Globus pallidus (tissue), 1 donor: ENCODE results near the gene RITA1.

Experiments used
- DNase-seq: peaks from one replicate; pipeline ENCODE4 v3.0.0-alpha.2; 2015; ENCODE audit warnings: low spot score

Gene RITA1

DNA sequence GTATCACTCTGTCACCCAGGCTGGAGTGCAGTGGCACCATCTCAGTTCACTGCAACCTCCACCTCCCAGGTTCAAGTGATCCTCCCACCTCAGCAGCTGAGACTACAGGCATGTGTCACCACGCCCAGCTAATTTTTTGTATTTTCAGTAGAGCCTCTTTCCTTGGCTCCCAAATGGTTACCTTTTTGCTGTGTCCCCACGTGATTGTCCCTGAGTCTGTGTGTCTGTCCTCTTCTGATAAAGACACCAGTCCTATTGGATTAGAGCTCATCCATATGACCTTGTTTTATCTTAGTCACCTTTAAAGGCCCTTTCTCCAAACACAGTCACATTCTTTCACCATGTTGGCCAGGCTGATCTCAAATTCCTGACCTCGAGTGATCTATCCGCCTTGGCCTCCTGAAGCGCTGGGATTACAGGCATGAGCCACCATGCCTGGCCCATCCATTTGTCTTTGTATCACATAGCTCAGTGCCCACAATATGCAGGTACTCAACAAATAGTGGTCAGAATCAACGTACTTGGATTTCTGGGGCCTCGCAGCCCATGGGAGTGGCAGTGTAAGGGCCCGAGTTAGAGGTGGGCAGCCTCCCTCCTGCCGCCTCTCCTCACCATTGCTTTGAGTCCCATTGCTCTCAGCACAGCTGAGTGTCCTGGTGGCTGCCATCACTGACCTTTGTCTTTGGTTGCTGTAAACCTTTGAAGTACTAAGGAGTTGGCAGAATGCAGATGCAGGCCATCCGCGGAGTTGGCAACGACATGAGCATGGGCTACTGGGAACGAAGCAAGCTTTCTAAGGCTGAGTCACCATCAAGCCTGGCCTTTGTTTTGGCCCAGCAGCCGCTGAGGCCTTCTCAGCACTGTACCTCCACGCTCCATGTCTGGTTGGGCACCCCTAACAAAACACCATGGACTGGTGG, 45.1 kb downstream of the RITA1 start:
- no peak for DNase-seq

DNA sequence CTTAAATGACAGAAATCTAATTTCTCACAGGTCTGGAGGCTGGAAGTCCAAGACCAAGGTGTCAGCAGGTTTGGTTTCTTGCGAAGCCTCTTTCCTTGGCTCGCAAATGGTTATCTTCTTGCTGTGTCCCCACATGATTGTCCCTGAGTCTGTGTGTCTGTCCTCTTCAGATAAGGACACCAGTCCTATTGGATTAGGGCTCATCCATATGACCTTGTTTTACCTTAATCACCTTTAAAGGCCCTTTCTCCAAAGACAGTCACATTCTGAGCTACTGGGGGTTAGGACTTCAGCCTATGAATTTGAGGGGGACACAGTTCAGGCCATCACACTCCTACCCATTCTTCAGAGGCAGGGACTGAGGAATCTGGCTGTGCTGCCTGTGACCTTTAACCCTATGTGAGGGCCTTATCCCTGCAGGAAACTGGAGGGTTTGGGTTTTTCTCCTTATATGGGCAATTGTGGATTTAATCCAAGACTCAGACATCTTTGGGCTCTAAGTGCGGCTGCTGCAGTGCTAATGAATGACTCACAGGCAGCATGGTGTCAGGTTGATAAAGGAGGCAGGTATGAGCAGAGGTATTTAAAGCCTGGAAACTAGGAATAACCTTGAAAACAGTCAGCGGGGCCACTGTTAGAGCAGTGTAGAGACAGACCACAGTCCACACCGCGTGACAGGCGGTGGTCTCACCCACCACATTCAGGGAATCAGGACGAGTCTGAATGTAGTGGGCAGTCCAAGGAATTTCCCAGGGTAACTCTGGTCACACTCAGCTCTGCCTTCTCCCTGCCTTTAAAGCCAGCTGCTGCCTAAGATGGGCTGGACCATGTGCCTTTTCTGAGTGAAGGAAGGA, 45.9 kb downstream of the RITA1 start:
- DNase-seq = no peak

DNA sequence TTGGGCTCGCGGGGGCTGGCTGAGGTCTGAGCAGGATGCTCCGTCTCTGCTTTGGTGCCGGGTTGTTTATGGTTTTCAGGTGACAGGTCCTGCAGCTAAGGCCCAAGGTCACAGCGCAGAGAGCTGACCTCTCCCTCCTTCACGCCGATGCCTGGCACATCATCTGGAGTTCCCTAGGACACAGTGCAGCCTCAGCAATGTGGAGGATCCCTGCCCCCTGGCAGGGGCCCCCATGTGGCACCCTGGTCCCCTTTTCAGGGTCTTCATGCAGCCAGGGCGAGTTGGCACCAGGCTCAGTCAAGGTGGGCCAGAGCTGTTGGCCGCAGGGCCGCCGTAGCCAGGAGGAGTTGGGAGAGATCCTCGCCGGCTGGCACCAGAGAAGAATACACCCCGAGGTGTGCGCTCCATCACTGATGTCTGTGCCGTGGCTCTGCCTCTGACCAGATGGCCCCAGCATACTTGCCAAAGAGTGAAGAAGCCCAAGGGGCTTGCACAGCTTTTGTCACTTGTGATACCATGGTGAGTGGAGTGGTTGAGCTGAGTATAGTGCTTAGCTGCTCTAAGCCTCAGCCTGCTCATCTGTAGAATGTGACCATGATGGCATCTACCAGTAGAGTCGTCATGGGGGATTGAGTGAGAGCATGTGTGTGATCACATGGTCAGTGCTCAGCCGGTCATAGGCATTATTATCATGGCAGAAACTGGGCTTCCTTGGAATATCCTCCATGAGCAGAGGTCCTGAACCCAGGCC, 46.7 kb downstream of the RITA1 start:
- DNase-seq = no peak

- DNase-seq = peak; percentile 83
Observed at GRCh38 chr12:113232840-113233585, 47.5 kb downstream of the RITA1 start.

DNA sequence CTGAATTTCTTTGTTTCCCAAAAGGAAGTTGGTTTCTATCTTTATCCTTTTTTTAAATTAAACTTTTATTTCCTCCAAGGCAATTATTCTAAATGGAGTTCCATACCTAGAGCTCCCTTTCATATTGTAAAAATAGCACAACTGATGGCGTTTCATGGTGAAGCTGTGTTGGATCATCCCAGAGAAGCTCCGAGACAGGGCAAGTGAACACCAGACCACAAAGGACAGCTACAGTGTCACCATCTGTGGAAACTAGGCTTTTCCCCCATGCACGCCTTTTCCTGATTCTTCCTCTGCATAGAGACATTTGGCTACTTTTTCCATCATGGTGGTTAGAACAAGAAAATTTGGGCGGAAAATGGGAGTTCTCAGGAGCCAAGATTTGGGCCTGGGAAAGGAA, 48.4 kb downstream of the RITA1 start:
- DNase-seq = no peak

DNA sequence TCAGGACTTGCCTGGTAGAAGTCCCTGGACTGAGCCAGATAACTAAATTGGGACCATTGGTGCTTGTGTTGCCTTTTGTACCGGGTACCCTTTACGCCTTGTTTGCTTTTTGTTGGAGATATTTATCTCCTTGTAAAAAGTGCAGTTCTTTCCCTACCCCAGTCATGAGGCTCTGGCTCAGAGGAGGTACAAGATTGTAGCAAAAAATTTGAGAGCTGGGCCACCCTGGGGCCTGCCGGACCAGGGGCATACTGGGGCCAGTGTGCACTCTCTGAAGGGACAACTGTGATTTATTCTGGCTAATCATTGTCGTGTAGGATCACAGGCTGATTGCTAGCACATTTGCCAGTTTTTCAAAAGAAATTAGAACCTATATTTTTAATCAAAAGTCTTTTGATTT, 49.0 kb downstream of the RITA1 start:
- DNase-seq = no peak

DNA sequence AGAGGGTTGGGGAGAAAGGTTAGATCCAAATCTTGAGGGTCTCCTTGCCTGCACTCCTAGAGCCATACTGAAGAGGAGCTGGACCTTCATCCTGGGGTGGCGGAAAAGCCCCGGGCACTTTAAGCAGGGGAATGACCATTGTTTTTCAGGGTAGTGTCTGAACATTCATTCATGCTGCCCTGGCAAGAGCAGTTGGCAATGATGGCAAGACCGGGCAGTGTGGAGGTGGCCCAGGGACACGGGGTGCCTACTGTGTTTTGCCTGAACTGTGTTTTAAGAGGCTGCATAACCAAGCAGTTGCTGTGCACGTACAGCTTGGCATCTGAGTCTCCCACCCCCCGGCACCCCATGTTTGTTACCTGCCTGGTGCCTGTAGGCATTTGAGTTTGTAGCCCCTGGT, 50.5 kb downstream of the RITA1 start:
- no peak for DNase-seq

DNA sequence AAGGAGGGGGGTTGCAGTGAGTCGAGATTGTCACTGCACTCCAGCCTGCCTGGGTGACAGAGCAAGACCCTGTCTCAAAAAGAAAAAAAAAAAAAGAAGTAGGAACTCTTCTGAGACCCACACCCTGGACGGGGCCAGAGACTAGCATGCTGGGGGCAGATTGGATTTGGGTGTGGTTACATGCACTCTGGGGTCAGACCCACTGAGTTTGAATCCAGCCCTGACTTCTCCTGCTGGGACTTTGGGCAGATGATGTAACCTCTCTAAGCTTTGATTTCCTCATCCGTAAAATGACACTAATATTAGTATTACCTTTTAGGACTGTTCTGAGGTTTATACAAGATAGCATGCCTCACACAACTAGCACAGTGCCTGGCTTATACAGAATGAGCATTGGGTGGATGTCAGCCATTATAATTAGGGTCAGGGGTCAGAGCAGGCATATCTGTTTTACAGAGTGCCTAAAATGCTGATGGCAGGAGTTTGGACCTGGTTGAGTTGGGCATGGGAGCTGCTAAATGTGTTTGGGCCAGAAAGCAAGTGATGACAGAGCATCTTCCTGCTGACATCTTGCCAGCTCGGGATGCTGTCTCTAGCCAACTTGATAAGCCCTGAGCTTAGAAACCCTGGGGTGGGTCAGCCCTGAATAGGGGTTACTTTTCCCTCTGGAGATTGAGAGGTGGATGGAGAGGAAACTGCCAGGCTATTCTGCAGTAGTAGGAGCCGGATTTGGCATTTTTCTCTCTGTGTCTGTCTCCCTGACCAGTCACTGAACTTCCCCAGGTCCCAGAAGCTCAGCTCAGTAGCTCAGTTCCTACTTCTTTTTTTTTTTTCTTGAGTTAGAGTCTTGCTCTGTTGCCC, 51.2 kb downstream of the RITA1 start:
- no peak for DNase-seq

DNA sequence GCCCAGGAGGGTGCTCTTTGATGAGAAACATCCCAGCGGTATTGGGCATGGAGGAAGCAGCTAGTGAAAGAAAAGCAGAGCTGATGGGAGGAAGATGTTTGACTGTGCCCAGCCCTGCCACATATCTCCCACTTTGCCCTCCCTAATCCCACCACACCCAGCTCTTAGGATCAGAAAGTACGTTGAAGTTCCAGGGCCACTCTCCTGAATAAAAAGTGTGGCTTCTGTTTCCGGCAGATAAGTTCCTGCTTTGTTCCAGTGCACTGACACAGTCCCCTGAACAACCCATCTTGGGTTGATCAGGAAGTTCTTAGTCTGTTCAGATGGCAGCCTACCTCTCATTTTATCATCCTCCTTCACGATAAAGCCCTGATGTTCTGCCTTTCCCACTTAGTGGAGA, 52.2 kb downstream of the RITA1 start:
- no peak for DNase-seq

- no peak for DNase-seq
Observed at GRCh38 chr12:113238309-113238708, 52.8 kb downstream of the RITA1 start.

- no peak for DNase-seq
Observed at GRCh38 chr12:113239288-113239771, 53.8 kb downstream of the RITA1 start.

- DNase-seq = no peak
Observed at GRCh38 chr12:113239811-113240331, 54.4 kb downstream of the RITA1 start.

GRCh38 chr12:113240395-113240794, 54.9 kb downstream of the RITA1 start:
- DNase-seq = no peak

DNA sequence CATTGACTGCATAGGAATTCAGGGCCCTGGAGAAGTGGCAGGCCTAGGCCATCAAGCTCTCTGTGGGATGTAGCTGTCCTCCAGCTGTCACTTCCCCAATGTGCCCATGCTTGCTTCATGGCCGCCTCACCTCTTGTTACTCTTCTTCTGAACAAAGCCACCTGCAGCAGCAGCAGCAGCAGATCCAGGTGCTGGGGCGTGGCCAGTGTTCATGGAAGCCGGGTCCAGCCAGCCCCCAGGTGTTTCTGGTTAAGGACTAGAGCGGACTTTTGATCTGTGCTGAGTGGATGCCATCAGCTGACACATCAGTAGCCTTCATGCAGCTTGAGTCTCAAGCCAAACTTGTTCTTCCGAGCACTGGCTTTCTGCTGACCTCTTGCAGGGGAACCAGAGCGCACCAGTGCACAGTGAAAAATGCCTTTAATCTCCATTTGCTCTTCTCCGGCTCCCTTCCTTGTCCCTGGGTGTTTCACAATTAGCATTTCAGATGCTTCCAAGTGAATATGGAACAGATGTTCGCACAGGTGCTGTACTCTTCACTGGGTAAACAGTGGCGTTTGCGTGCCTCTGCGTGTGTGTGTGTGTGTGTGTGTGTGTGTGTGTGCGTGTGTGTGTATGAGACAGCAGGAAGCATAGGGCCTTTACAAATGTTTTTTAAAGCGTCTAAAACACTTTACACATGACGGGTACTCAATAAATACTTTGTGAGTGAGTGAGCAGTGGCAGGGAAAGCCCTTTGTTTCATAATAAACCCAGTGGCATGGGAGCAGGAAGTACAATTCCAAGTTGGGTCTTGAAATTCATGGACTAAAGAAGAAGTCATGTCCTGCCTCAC, 55.9 kb downstream of the RITA1 start:
- no peak for DNase-seq
